HG03135 (cell line): ENCODE measurements around the gene PRELP.
"Not testable (repeated sequence)": the region's sequence is repeated elsewhere in the genome, so short reads cannot be mapped to it uniquely, and the experiment has no call there.

Experiments
- ATAC-seq: cut with Tn5 transposase; IDR thresholded peaks from one replicate; pipeline ENCODE4 v1.9.1; 2021; ENCODE audit warnings: mild to moderate bottlenecking, moderate library complexity; ENCODE audit not compliant: unreplicated experiment

The PRELP gene

DNA sequence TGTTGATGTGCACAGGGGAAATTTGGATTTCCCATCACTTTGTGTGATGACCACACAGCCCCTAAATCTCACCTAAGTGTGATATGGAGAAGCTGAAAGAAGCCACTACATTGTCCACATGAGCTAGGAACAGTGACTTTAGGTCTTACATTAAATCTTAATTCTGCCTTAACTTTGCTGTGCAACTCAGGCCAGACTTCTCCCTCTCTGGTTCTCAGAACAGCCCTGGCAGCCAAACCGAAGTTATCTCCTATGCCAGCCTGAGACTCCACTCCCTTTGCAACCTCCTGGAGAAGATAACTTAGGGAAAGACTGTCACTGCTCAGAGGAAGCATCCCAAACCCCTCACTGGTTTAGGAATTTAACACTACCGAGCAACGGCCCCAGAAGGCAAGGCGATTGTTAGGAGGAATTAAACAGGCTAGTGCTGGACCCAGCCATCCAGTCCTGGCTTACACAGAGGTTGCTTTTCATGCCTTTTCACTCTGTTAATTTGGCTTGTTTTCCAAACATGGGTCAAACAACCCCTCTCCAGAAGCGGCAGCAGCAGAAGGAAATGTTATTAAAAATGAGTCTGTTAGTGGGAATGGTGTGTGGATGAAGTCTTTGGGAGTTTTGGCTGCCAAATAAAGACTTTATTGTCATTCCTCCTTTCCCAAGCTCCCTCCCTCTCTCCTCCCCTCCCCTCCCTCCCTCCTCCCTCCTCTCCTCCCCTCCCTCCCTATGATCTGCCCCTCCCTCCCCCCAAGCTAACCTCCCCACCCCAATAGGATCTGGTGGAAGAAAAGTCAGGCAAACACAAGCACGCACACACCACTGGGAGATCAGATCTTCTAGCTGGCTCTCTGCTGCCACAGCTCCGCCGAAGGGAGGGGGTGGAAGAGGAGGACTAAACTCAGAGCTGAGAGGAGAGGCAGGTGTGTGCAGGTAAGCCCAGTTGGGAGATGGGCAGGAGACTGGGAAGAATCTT, at the start of gene PRELP:
Gene PRELP (plus strand): TSS at position 795 of the 970 bp plus-strand sequence. CDS start 7,379 bp downstream, outside the sequence.
- ATAC-seq: no peak

- ATAC-seq: no peak
These were observed 49.2 kb upstream of the PRELP start for GRCh38 chr1:203426366-203426765.

DNA sequence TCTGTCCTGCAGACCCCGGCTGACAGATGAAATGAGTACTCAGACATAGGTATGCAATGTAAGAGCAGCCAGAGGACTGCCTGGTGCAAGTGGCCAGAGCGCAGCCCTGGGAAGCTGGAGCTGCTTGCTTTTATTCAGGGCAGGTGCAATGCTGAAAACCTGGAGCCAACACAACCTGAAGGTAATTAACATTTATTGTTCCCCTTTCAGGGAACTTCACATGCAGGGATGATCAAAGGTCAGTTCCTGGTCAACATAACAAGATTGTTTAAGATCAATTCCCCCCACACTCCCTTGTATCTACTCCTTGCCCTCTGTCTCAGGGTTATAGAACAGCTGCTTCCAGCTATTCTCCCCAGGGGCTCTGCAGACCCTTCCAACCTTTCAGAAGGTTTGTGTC, 48.7 kb upstream of the PRELP start:
- no peak for ATAC-seq

GRCh38 chr1:203427451-203427850, 48.2 kb upstream of the PRELP start:
- ATAC-seq: no peak

GRCh38 chr1:203428981-203429599, 46.5 kb upstream of the PRELP start:
- no peak for ATAC-seq

GRCh38 chr1:203435615-203436014, 40.0 kb upstream of the PRELP start:
- ATAC-seq: no peak

DNA sequence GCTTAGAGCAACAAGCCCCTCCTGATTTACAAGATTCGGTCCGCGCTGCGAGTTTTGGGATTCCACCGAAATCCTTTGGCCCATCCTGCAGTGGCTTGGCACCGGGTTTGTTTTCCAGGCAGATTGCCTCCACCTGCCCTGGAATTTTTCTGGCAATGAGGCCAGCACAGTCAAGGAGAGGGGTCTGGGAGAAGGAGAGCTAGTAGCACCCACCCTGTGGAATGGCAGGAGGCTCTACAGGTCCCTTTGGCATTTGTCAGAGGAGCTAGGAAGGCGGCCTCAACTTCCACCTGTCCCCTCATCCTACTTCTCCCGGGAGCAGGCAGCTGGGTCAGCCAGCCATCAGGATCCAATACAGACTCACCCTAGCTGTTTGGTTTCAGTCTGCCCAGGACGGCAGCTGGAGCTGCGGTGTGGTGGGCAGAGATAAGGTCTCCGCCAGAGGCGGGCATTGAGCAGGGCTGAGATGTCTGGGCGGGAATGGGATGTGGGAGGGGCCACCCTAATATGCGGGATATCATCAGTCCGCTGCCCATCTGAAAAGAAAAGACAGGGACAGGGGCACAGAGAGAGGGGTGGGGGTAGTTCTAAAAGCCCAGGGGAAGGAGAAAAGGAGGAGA, 37.8 kb upstream of the PRELP start:
- no peak for ATAC-seq

DNA sequence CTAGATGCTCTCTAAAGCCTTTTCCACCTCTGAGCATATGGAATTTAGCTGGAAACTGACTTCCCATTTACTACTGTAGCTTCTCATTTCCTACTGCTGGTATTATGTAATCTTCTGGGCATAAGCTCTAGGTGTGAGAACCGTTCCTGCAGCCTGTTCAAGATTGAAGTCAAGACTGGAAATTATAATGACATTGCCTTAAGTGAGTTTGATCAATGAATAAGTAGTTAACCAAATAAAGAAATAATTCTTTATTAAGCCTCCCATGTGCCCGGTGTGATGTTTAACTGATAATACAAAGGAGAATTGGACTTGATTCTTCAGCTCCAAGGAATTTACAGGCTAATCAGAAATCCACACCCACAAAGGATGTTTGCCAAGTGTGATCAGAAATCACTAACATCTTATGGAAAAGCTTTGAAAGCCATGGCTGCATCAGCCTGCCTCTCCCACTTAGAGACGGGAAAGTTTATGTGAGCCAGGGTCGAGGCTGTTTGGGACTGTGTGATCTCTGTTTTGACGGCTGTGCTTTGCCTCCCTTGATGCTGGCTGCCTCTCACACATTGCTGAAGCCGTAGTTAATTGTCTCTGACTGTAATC, 36.4 kb upstream of the PRELP start:
- no peak for ATAC-seq

DNA sequence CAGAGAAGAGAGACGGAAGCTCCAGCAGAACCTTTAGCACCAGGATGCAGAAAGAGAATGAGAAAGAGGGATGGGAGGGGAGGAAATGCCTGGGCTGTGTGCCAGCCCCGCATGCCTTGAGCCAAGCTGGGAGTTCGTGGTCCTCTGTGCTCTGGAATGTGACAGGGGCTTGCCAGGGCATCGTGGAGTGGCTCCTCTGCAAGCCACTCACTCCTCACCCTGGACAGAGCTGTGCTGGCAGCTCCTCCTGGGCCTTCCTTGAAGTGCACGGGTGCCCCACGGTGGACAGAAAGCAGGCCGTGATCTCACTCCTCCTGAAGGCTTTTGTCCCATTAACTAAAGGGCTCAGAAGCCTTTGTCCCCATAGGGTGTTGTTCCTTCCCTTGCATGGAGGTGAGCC, 34.8 kb upstream of the PRELP start:
- ATAC-seq: no peak

DNA sequence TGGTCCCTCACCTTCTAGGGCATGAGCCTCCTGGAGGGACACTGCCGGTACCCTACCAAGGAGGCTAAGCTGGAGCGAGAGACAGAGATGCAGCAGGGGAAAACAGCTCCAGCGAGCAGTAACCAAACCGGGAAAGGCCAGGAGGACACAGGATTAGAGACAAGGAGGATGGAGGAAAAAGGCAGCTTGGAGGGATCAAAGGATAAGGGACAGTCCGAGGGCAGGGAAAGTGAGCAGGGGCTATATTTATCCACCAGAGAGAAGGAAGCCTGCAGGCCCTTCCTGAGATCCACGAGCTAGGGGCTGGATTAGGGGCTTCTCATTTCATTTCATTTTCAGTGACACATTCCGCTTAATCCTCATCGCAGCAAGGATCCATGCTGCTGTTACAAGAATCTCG, 33.8 kb upstream of the PRELP start:
- ATAC-seq: no peak

DNA sequence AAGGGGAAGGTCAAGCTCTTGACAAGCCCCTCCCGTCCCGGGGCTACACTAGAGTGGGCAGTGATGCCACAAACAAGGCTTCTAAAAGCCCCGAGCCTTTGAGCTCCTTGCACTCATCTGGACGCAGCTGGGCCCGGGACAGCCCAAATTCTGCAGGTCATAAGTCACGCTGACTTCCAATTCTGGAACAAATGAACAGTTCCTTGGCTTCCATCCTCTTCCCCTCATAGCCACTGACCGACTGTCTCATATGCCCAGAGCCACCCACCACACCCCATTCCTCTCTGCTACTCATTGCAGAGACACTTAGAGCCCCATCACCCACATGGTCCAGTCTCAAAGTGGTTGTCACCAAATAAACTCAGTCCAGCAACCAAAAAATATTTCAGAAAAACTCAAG, 32.8 kb upstream of the PRELP start:
- ATAC-seq: no peak

DNA sequence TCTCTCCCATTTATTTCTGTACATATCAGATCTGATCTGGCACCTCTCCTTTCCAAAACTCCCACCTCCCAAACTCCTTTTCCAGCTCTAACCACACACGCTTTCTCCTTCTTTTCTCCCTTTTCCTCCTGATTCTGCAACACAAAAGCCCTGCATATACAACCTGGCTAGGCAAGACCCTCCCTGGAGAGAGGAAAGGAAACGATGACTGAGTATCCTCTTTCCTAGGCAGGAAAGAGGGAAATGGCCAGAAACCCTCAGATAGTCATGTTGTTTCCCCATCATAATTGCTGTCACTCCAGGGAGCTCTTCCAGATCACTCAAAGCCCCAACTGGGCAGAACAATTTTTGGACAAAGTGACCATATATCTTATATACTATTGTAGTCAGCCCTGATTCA, 32.3 kb upstream of the PRELP start:
- no peak for ATAC-seq

GRCh38 chr1:203444171-203444576, 31.4 kb upstream of the PRELP start:
- no peak for ATAC-seq

GRCh38 chr1:203447151-203447550, 28.5 kb upstream of the PRELP start:
- no peak for ATAC-seq

- ATAC-seq: not testable (repeated sequence)
These were observed 28.0 kb upstream of the PRELP start for GRCh38 chr1:203447598-203447997.

DNA sequence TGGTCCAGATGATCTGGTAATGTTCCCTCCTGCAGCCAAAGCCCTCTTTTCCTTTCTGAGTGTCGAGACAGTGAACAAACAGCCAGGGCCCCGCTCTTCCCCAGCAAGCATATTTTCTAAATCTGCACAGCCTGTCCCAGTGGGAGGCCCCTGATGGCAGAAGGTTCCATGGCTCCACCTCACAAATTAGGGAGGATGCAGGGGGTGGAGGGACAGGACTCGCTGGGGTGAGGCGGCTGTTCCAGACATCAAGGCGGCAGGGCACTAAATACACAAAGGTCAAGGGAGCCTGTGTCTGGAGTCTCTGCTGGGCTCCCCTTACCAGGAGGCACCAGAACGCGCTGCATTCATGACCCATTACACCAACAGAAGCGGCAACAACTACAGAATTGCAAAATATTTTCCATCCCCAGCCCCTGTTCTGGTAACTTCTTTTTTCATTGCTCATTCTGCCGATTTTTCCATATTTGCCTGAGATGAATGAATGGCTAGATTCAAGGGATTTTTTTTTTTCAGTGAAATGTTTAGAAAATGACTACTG, 27.0 kb upstream of the PRELP start:
- ATAC-seq: no peak

DNA sequence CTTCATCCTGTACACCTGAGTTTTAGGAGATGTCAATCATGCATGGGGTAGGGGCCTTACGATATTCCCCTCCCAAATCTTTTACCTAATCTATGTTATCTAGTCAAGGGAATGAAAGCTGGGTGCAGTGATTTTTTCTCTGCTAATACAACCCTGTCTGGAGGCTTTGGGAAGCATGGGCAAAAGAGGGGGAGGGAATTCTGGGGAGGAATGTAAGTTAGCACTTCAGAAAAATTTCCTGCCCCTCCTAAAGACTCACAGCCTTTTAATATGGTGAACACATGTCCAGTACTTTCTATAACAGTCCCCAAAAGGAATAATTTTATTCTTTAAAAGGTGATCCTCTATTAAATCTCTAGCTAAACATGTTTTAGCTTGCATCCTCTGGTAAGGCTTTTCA, 25.6 kb upstream of the PRELP start:
- ATAC-seq: no peak

- ATAC-seq: no peak
These were observed 25.0 kb upstream of the PRELP start for GRCh38 chr1:203450479-203451149.

DNA sequence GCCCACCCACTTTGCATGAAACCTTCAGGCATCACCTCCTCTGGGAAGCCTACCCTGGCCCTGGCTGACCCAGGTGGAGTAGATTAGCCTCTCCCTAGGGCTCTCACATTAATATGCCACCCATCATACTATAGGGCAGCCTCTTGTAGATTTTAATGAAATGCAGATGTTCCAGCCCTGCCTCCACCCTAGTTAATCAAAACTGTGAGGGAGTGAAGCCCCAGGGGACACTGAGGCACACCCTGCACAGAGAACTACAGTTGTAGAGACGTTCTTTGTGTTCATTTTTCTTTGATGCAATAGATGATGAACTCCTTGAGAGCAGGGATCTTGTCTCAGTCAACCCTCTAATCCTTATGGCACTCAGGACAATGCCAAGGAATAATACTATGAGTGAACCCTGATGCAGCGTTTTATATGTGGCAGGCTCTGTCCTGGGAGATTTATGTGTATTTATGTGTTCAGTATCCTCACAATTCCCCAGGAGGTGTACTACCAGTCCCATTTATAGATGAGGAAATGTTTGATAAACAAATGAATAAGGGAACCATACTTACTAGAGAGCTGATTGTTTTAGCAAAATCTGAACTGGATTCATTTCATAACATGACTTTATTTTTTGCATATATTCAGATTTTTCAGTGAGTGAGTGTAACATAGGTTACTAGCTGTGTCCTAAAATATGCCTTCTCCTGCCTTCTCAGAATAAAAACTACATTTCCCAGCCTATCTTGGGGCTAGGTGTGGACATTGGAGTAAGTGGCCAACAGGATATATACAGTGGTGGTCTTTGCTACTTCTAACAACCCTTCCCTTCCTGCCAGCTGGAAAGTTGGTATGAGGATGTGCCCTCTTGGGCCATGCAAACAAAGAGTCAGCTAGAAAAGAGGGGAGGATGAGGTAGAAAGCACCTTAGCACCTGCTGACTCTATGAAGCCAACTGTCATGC, 23.5 kb upstream of the PRELP start:
- no peak for ATAC-seq
